GM18909 (cell line): ENCODE results near the gene VSX1.

Source experiments
- ATAC-seq: cut with Tn5 transposase; IDR thresholded peaks from one replicate; pipeline ENCODE4 v1.9.1; 2021; ENCODE audit warnings: mild to moderate bottlenecking; ENCODE audit not compliant: unreplicated experiment, poor library complexity

The VSX1 gene

GRCh38 chr20:25067102-25067987 is 14.6 kb downstream of the VSX1 start:
- no peak for ATAC-seq

GRCh38 chr20:25066386-25066785 is 15.6 kb downstream of the VSX1 start:
- no peak for ATAC-seq

GRCh38 chr20:25065625-25066338 is 16.2 kb downstream of the VSX1 start:
- peak; percentile 81 for ATAC-seq

GRCh38 chr20:25065072-25065624 is 16.8 kb downstream of the VSX1 start:
- ATAC-seq = no peak

- ATAC-seq = no peak
These were observed 17.3 kb downstream of the VSX1 start for GRCh38 chr20:25064561-25065071.

GRCh38 chr20:25063981-25064380 is 18.0 kb downstream of the VSX1 start:
- ATAC-seq = no peak

GRCh38 chr20:25063546-25063945 is 18.4 kb downstream of the VSX1 start:
- ATAC-seq = no peak

GRCh38 chr20:25062841-25063240 is 19.1 kb downstream of the VSX1 start:
- ATAC-seq = no peak

GRCh38 chr20:25061821-25062530 is 20.0 kb downstream of the VSX1 start:
- no peak for ATAC-seq

GRCh38 chr20:25061103-25061799 is 20.7 kb downstream of the VSX1 start:
- no peak for ATAC-seq

- ATAC-seq = no peak
These were observed 22.0 kb downstream of the VSX1 start for GRCh38 chr20:25059866-25060465.

GRCh38 chr20:25058847-25059810 is 22.8 kb downstream of the VSX1 start:
- ATAC-seq = no peak

- peak; percentile 67 for ATAC-seq
These were observed 23.7 kb downstream of the VSX1 start, which contains the start of gene ACSS1 for GRCh38 chr20:25058051-25058846. Gene ACSS1, minus strand, starts transcription at chr20:25058139. Its CDS starts 37 bp downstream, at chr20:25058102.

GRCh38 chr20:25057234-25058050 is 24.5 kb downstream of the VSX1 start:
- peak; percentile 33 for ATAC-seq

GRCh38 chr20:25056690-25057233 is 25.2 kb downstream of the VSX1 start:
- peak; percentile 31 for ATAC-seq
